ENCODE results near the gene RAPGEF1. TPM values are rescaled to one million over a fixed set of nuclear protein-coding genes. Genes with fewer than 3 reads are reported as not detected.

RAPGEF1 gene
- total RNA-seq, 2 donors from 2014 or later: 170 to 175 TPM

DNA sequence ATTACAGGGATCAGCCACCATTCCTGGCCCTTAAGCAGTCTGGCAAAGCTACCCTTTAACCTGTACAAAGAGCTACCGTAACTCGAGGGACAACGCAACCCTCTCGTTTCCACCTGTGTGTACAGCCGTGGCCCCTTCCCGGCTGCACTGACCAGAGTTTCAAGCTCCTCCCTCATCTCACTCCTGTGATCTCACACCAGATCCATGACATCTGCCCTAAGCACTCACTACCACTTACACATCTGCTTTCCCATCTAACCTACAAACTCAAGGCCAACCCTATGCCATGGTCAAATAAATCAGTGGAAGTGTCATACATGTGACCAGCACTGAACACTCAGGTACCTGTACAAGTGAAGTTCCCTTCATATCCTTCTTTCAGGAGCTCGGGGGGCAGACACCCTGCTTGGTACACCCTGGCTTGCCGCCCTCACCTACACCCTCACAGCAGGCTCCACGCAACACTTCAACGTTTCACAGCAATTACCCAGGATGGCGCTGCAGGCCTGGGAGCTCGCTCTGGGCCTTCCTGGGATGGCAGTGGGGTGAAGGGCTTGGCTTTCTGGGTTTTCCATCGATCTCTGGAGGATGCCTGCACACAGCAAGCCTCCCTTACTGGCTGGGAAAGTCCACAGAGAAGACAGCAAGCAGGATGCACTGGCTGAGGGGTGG, 132.8 kb downstream of the RAPGEF1 start:
- Mint-ChIP-seq H3K27ac (no peak overlapping the region), H3K9me3 (no peaks in the 10 kb centered on the region), H3K4me1 (ENCODE audit: low read depth) (peaks cover 7% of the 10 kb centered on the region), H3K4me3 (no peak overlapping the region), H3K36me3 (ENCODE audit: insufficient read depth in 2 of 2) (peaks cover 5 to 17% of the 10 kb centered on the region in 2 donors), H3K27me3 (ENCODE audit: low read depth) (no peaks in the 10 kb centered on the region)
- DNase-seq (no peak), ATAC-seq (replicated peaks in 1 of 2) (no peak)

DNA sequence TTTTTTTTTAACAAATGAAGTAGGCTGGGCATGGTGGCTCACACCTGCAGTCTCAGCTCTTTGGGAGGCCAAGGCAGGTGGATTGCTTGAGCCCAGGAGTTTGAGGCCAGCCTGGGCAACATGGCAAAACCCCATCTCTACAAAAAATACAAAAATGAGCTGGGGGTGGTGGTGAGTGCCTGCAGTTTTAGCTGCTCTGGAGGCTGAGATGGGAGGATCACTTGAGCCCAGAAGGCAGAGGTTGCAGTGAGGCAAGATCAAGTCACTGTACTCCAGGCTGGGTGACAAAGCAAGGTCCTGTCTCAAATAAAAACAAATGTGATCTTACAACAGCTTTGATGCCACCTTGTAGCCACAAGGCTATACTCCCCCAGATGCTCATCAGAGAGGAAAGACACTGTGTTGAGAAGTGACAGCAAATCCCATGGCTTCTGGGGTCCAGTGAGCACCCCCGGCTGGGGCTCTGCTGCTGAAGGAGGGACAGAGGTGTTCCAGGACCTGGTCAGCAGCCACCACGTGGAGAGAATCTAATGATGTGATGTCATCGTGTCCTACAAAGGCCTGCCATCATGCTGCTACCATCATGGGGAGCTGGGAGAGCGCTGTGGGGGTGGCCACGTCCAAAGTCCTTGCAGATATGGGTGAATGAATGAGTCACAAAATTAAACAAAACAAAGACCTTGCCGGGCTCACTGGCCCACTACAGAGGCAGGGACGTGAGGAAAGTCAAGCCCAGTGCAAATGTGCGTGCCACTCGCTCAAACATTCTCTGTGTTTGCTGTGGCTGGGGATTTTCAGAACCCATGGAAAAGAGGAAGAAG, 133.9 kb downstream of the RAPGEF1 start:
- H3K4me3 Mint-ChIP-seq: no peak overlapping the region
- no peak for ATAC-seq (replicated peaks in 1 of 2)
- H3K36me3 Mint-ChIP-seq (ENCODE audit: insufficient read depth in 2 of 2): peaks cover 5 to 17% of the 10 kb centered on the region in 2 donors
- no peak overlapping the region for H3K27ac Mint-ChIP-seq
- H3K9me3 Mint-ChIP-seq: no peaks in the 10 kb centered on the region
- no peak for DNase-seq
- H3K27me3 Mint-ChIP-seq (ENCODE audit: low read depth): no peaks in the 10 kb centered on the region
- H3K4me1 Mint-ChIP-seq (ENCODE audit: low read depth): peaks cover 4% of the 10 kb centered on the region

DNA sequence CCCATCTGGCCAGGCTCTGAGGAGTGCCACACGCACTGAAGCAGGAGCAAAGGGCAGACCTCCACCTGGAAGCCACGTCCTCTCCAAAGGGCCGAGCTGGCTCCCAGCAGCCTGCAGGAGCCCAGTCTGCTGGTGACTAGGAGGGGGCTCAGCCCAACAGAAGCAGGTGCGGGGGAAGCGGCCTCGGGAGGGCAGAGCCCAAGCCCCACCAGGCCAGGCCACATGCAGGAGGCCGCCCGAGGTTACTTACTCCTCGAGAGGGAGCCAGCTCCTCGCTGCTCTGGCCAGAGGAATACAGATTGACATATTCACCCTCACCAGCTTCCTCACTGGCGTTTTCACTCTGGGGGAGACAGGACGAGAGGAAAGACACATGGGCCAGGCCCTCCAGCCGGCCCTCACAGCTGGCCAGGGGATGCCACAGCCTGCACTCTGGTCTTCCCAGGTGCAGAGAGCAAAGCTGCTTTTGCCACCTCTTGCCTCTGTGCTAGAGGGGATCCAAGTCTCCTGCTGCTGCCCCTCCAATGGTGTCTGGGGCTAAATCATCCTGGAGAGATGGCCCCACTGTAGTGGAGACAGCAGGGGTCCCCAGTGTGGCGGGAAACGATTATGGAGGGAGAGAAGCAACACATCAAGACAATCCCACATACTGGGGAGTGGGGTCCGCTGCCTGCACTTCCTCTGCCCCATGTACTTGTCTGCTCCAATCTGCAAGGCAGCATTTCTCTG, 136.0 kb downstream of the RAPGEF1 start:
- Mint-ChIP-seq H3K27me3 (ENCODE audit: low read depth) (no peaks in the 10 kb centered on the region), H3K27ac (no peak overlapping the region)

DNA sequence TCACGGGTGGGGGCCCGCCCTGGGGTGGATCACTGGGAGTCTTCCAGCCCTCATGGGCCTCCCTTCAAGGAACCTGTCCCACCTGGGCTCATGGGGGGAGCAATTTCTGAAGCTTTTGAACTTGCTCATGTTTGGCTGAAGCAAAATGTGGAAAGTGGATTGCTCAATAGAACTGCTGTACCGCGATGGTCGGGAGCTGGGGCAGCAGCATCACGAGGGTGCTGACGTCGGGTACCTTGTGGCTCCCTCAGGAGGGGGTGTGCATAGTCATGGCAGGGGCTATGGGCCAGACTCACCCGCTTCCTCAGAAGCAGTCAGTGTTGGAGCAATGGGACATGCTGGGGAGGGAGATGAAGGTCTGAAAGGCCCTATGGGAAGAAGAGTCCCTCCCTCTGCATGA, 136.7 kb downstream of the RAPGEF1 start:
- DNase-seq (no peak), ATAC-seq (replicated peaks in 1 of 2) (no peak)
- no peak overlapping the region for H3K4me3 Mint-ChIP-seq
- no peaks in the 10 kb centered on the region for H3K9me3 Mint-ChIP-seq
- H3K27ac Mint-ChIP-seq: no peak overlapping the region
- H3K36me3 Mint-ChIP-seq (ENCODE audit: insufficient read depth in 2 of 2): peaks cover 7 to 25% of the 10 kb centered on the region in 2 donors
- no peaks in the 10 kb centered on the region for H3K27me3 Mint-ChIP-seq (ENCODE audit: low read depth)
- peaks cover 4% of the 10 kb centered on the region for H3K4me1 Mint-ChIP-seq (ENCODE audit: low read depth)

More for the DNA sequence above, 136.0 kb downstream of the RAPGEF1 start:
- Mint-ChIP-seq H3K4me3 (no peak overlapping the region), H3K4me1 (ENCODE audit: low read depth) (peaks cover 4% of the 10 kb centered on the region), H3K9me3 (no peaks in the 10 kb centered on the region), H3K36me3 (ENCODE audit: insufficient read depth in 2 of 2) (peaks cover 7 to 22% of the 10 kb centered on the region in 2 donors)
- no peak for ATAC-seq (replicated peaks in 1 of 2)
- DNase-seq: no peak

- Mint-ChIP-seq H3K27ac (no peak overlapping the region), H3K36me3 (ENCODE audit: insufficient read depth in 2 of 2) (peaks cover 7 to 25% of the 10 kb centered on the region in 2 donors), H3K27me3 (ENCODE audit: low read depth) (no peaks in the 10 kb centered on the region), H3K4me1 (ENCODE audit: low read depth) (peaks cover 4% of the 10 kb centered on the region), H3K9me3 (no peaks in the 10 kb centered on the region), H3K4me3 (no peak overlapping the region)
- no peak for ATAC-seq (replicated peaks in 1 of 2)
- no peak for DNase-seq
These were observed 138.1 kb downstream of the RAPGEF1 start for GRCh38 chr9:131601683-131602181.

- DNase-seq (no peak), ATAC-seq (replicated peaks in 1 of 2) (no peak)
- Mint-ChIP-seq H3K36me3 (ENCODE audit: insufficient read depth in 2 of 2) (peaks cover 7 to 17% of the 10 kb centered on the region in 2 donors), H3K4me1 (ENCODE audit: low read depth) (no peaks in the 10 kb centered on the region), H3K27me3 (ENCODE audit: low read depth) (no peaks in the 10 kb centered on the region), H3K4me3 (no peak overlapping the region), H3K27ac (peak overlapping the region; percentile 42), H3K9me3 (no peaks in the 10 kb centered on the region)
These were observed 141.8 kb downstream of the RAPGEF1 start for GRCh38 chr9:131598121-131598520.

GRCh38 chr9:131597246-131597645, 142.6 kb downstream of the RAPGEF1 start:
- no peak overlapping the region for H3K27ac Mint-ChIP-seq
- no peak for ATAC-seq (replicated peaks in 1 of 2)
- no peak for DNase-seq
- H3K27me3 Mint-ChIP-seq (ENCODE audit: low read depth): no peaks in the 10 kb centered on the region
- H3K9me3 Mint-ChIP-seq: no peaks in the 10 kb centered on the region
- H3K36me3 Mint-ChIP-seq (ENCODE audit: insufficient read depth in 2 of 2): peaks cover 6 to 15% of the 10 kb centered on the region in 2 donors
- no peak overlapping the region for H3K4me3 Mint-ChIP-seq
- H3K4me1 Mint-ChIP-seq (ENCODE audit: low read depth): no peaks in the 10 kb centered on the region

DNA sequence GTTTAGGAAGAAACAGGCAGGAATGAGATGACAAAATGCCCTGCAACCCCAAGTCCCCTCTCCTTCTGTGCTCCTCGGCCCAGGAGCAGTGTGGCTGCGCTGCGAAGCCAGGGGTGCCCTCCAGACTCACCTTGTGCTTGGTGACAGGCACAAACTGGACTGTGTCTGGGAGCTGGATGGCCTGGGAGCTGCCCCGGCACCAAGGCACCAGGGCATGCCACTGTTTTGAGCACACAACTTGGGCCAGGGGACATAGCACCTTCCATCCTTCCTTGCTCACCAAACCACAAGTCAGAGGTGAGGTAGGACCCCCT, 143.5 kb downstream of the RAPGEF1 start:
- peaks cover 6% of the 10 kb centered on the region for H3K4me1 Mint-ChIP-seq (ENCODE audit: low read depth)
- no peak overlapping the region for H3K27ac Mint-ChIP-seq
- H3K4me3 Mint-ChIP-seq: no peak overlapping the region
- DNase-seq (no peak), ATAC-seq (replicated peaks in 1 of 2) (no peak)
- no peaks in the 10 kb centered on the region for H3K9me3 Mint-ChIP-seq
- H3K27me3 Mint-ChIP-seq (ENCODE audit: low read depth): no peaks in the 10 kb centered on the region
- peaks cover 4 to 9% of the 10 kb centered on the region in 2 donors for H3K36me3 Mint-ChIP-seq (ENCODE audit: insufficient read depth in 2 of 2)

- no peak for ATAC-seq (replicated peaks in 1 of 2)
- no peak overlapping the region for H3K27ac Mint-ChIP-seq
- H3K9me3 Mint-ChIP-seq: no peaks in the 10 kb centered on the region
- no peaks in the 10 kb centered on the region for H3K27me3 Mint-ChIP-seq (ENCODE audit: low read depth)
- H3K4me3 Mint-ChIP-seq: no peak overlapping the region
- DNase-seq: no peak
- H3K4me1 Mint-ChIP-seq (ENCODE audit: low read depth): peaks cover 12% of the 10 kb centered on the region
- H3K36me3 Mint-ChIP-seq (ENCODE audit: insufficient read depth in 2 of 2): peaks cover 4 to 8% of the 10 kb centered on the region in 2 donors
These were observed 144.0 kb downstream of the RAPGEF1 start for GRCh38 chr9:131595696-131596429.

GRCh38 chr9:131594906-131595665, 144.8 kb downstream of the RAPGEF1 start:
- H3K9me3 Mint-ChIP-seq: no peaks in the 10 kb centered on the region
- no peak overlapping the region for H3K4me3 Mint-ChIP-seq
- no peak overlapping the region for H3K27ac Mint-ChIP-seq
- DNase-seq (no peak), ATAC-seq (replicated peaks in 1 of 2) (no peak)
- peaks cover 2 to 6% of the 10 kb centered on the region in 2 donors for H3K36me3 Mint-ChIP-seq (ENCODE audit: insufficient read depth in 2 of 2)
- H3K27me3 Mint-ChIP-seq (ENCODE audit: low read depth): no peaks in the 10 kb centered on the region
- peaks cover 18% of the 10 kb centered on the region for H3K4me1 Mint-ChIP-seq (ENCODE audit: low read depth)

GRCh38 chr9:131593936-131594665, 145.8 kb downstream of the RAPGEF1 start:
- ATAC-seq (replicated peaks in 1 of 2): no peak
- Mint-ChIP-seq H3K4me3 (no peak overlapping the region), H3K4me1 (ENCODE audit: low read depth) (peaks cover 18% of the 10 kb centered on the region), H3K9me3 (no peaks in the 10 kb centered on the region), H3K27ac (no peak overlapping the region), H3K27me3 (ENCODE audit: low read depth) (no peaks in the 10 kb centered on the region), H3K36me3 (ENCODE audit: insufficient read depth in 2 of 2) (peaks cover 2% of the 10 kb centered on the region in 2 donors)
- no peak for DNase-seq
